WTC11 (cell line): ENCODE data around the gene C12orf50.

Experiments
- AR ChIP-seq: fragments of 250-450 bp; sonication (Bioruptor Pico); IDR thresholded peaks from 2 replicates; pipeline ENCODE4 v1.9.0; 2021; ENCODE audit warnings: mild to moderate bottlenecking
- CTCF ChIP-seq: fragments of 200-600 bp; IDR thresholded peaks from 2 replicates; pipeline ENCODE4 v1.8.0; 2022; ENCODE audit warnings: antibody characterized with exemption
- FOXJ3 ChIP-seq: sonication (generic); formaldehyde crosslinking; IDR thresholded peaks from 2 replicates; pipeline ENCODE4 v1.9.0; 2021; ENCODE audit warnings: missing genetic modification reagents, mild to moderate bottlenecking, borderline replicate concordance
- MXD4 ChIP-seq: fragments of 250-450 bp; sonication (Bioruptor Pico); IDR thresholded peaks from 2 replicates; pipeline ENCODE4 v1.8.0; 2021; ENCODE audit warnings: mild to moderate bottlenecking, moderate library complexity, borderline replicate concordance
- ZBTB21 ChIP-seq: sonication (generic); formaldehyde crosslinking; IDR thresholded peaks from 2 replicates; pipeline ENCODE4 v1.8.1; 2023; ENCODE audit warnings: mild to moderate bottlenecking, missing genetic modification reagents, borderline replicate concordance
- ZNF138 ChIP-seq: sonication (generic); formaldehyde crosslinking; conservative IDR thresholded peaks from 2 replicates; pipeline ENCODE4 v1.8.1; 2022; ENCODE audit warnings: mild to moderate bottlenecking, moderate library complexity, missing genetic modification reagents
- TF ChIP-seq, protein P1 (sequence below): sonication (generic); formaldehyde crosslinking; conservative IDR thresholded peaks from 2 replicates; pipeline ENCODE4 v1.8.1; 2023; ENCODE audit warnings: mild to moderate bottlenecking, low read depth, missing genetic modification reagents, moderate library complexity

GRCh38 chr12:88062474-88062873, 33.3 kb upstream of the C12orf50 start:
- TF ChIP-seq CTCF (no peak), ZNF138 (no peak), ZBTB21 (CRISPR knock-in tag) (no peak), AR (CRISPR knock-in tag) (no peak), FOXJ3 (CRISPR knock-in tag) (no peak), MXD4 (CRISPR knock-in tag) (no peak)
- TF ChIP-seq, protein P1, sequence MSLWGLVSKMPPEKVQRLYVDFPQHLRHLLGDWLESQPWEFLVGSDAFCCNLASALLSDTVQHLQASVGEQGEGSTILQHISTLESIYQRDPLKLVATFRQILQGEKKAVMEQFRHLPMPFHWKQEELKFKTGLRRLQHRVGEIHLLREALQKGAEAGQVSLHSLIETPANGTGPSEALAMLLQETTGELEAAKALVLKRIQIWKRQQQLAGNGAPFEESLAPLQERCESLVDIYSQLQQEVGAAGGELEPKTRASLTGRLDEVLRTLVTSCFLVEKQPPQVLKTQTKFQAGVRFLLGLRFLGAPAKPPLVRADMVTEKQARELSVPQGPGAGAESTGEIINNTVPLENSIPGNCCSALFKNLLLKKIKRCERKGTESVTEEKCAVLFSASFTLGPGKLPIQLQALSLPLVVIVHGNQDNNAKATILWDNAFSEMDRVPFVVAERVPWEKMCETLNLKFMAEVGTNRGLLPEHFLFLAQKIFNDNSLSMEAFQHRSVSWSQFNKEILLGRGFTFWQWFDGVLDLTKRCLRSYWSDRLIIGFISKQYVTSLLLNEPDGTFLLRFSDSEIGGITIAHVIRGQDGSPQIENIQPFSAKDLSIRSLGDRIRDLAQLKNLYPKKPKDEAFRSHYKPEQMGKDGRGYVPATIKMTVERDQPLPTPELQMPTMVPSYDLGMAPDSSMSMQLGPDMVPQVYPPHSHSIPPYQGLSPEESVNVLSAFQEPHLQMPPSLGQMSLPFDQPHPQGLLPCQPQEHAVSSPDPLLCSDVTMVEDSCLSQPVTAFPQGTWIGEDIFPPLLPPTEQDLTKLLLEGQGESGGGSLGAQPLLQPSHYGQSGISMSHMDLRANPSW (CRISPR knock-in tag), result no peak
